GM12878 (cell line): Measurements from ENCODE around the gene IER5L. TPM values are rescaled to one million over a fixed set of nuclear protein-coding genes. Genes with fewer than 3 reads are reported as not detected.

Experiments
- ATAC-seq: fragments of 200-7000 bp; cut with Tn5 transposase; 3 replicates; pipeline ENCODE4 v1.9.1; 2020; ENCODE audit warnings: mild to moderate bottlenecking, moderate library complexity
- BruUV-seq: library from RNA; stranded (reverse); fragments of 400-500 nt; replicated peaks from 2 replicates; lab custom pipeline; 2021; lab: Mats Ljungman, UMichigan
- CTCF ChIA-PET: fragments of 300-600 bp; sonication (Branson Sonifier 250); formaldehyde crosslinking; extraction: SDS; loops from one replicate; lab custom pipeline; 2021; ENCODE audit warnings: inconsistent platforms; lab: Yijun Ruan, JAX
- POLR2A ChIA-PET: fragments of 350-600 bp; formaldehyde crosslinking; extraction: SDS; loops from one replicate; lab custom pipeline; 2021; ENCODE audit warnings: inconsistent platforms; lab: Charles Lee
- RAD21 ChIA-PET: fragments of 300-600 bp; sonication (Branson Sonifier 250); formaldehyde crosslinking; loops from one replicate; lab custom pipeline; 2023; ENCODE audit warnings: antibody characterized with exemption; ENCODE audit not compliant: unreplicated experiment; lab: Charles Lee
- SMC1A ChIA-PET: fragments of 300-600 bp; sonication (Branson Sonifier 250); formaldehyde crosslinking; loops from one replicate; lab custom pipeline; 2023; ENCODE audit not compliant: unreplicated experiment, uncharacterized antibody; lab: Charles Lee
- DNase-seq: peaks from one replicate; pipeline ENCODE4 v3.0.0-alpha.2; 2011; ENCODE audit warnings: low read depth, low spot score
- FAIRE-seq: peaks from 3 replicates; lab custom pipeline; 2011; peaks lifted over from hg19 to GRCh38; lab: Jason Lieb, UNC
- H2AFZ ChIP-seq: 2 replicates; pipeline ENCODE4 v1.6.0; 2011; ENCODE audit warnings: low read depth, low read length, control low read depth; ENCODE audit not compliant: control insufficient read depth
- H3K27ac ChIP-seq: 2 replicates; pipeline ENCODE4 v1.5.1; 2011; ENCODE audit warnings: control low read depth; ENCODE audit not compliant: control insufficient read depth, insufficient read depth
- H3K27me3 ChIP-seq, 2 experiments: replicated peaks in 1 of 2; 2 replicates each; pipeline versions ENCODE4 v1.6.0 to v1.6.1; 2011; ENCODE audit warnings: low read length in 1 of 2; ENCODE audit not compliant: control insufficient read depth in 2 of 2, insufficient read depth in 2 of 2
- H3K36me3 ChIP-seq, 2 experiments: 2 replicates each; pipeline ENCODE4 v1.5.1; 2011; ENCODE audit warnings: low read length in 1 of 2; ENCODE audit not compliant: control insufficient read depth in 2 of 2, insufficient read depth in 2 of 2
- H3K4me1 ChIP-seq: 2 replicates; pipeline ENCODE4 v1.6.1; 2011; ENCODE audit warnings: mild to moderate bottlenecking, low read length, moderate library complexity, mixed read lengths; ENCODE audit not compliant: control insufficient read depth, insufficient read depth
- H3K4me2 ChIP-seq: 2 replicates; pipeline ENCODE4 v1.6.0; 2011; ENCODE audit warnings: control low read depth; ENCODE audit not compliant: control insufficient read depth, insufficient read depth
- H3K4me3 ChIP-seq: fragments of 200-600 bp; sonication (generic); 2 replicates; pipeline ENCODE4 v1.5.1; 2016
- H3K79me2 ChIP-seq: 2 replicates; pipeline ENCODE4 v1.6.0; 2011; ENCODE audit warnings: low read length; ENCODE audit not compliant: control insufficient read depth, insufficient read depth
- H3K9ac ChIP-seq: 2 replicates; pipeline ENCODE4 v1.8.0; 2011; ENCODE audit warnings: low read length, control low read depth, mixed read lengths; ENCODE audit not compliant: control insufficient read depth, insufficient read depth
- H3K9me3 ChIP-seq: replicated peaks from 3 replicates; pipeline ENCODE4 v1.5.1; 2011; ENCODE audit warnings: mild to moderate bottlenecking, low read length; ENCODE audit not compliant: control insufficient read depth, insufficient read depth
- H4K20me1 ChIP-seq: 2 replicates; pipeline ENCODE4 v1.6.0; 2011; ENCODE audit not compliant: control insufficient read depth, insufficient read depth
- ASH2L ChIP-seq: fragments of 300-600, 200-600 bp; sonication (generic); IDR thresholded peaks from 2 replicates; pipeline ENCODE4 v1.6.1; 2017; ENCODE audit warnings: low read depth, mild to moderate bottlenecking, borderline replicate concordance
- CREB1 ChIP-seq: IDR thresholded peaks from 2 replicates; pipeline ENCODE4 v1.6.1; 2012; ENCODE audit warnings: low read depth, mild to moderate bottlenecking, inconsistent platforms
- FOXM1 ChIP-seq: IDR thresholded peaks from 2 replicates; pipeline ENCODE4 v1.6.1; 2012; ENCODE audit warnings: low read depth, mild to moderate bottlenecking, inconsistent platforms, low read length, moderate library complexity
- HCFC1 ChIP-seq: fragments of 150-350 bp; IDR thresholded peaks from 2 replicates; pipeline ENCODE4 v1.6.1; 2014; ENCODE audit warnings: low read length
- MTA2 ChIP-seq: fragments of 450-650 bp; IDR thresholded peaks from 2 replicates; pipeline ENCODE4 v1.6.1; 2016; ENCODE audit warnings: low read depth, mild to moderate bottlenecking, moderate library complexity
- PRDM15 ChIP-seq: fragments of 450-650 bp; formaldehyde crosslinking; IDR thresholded peaks from 2 replicates; pipeline ENCODE4 v1.4.0; 2020; ENCODE audit warnings: mild to moderate bottlenecking, moderate library complexity
- SPI1 ChIP-seq: IDR thresholded peaks from 2 replicates; pipeline ENCODE4 v1.6.1; 2011; ENCODE audit warnings: low read depth, mild to moderate bottlenecking, low read length, moderate library complexity, borderline replicate concordance; ENCODE audit not compliant: insufficient read depth
- ZBTB4 ChIP-seq: fragments of 450-650 bp; formaldehyde crosslinking; IDR thresholded peaks from 2 replicates; pipeline ENCODE4 v1.4.0; 2022; ENCODE audit warnings: mild to moderate bottlenecking, moderate library complexity
- ZNF687 ChIP-seq: fragments of 450-650 bp; IDR thresholded peaks from 2 replicates; pipeline ENCODE4 v1.6.1; 2017; ENCODE audit warnings: mild to moderate bottlenecking, moderate library complexity
- WGBS: methylation state at CpG from one replicate; pipeline ENCODE4 v1.1.6; 2016; ENCODE audit warnings: low lambda C conversion rate; ENCODE audit not compliant: insufficient replicate concordance, insufficient coverage; ENCODE audit errors: missing lambda C conversion rate; 5-methylcytosine and 5-hydroxymethylcytosine counted together
- in situ Hi-C: fragments of 300-500 bp; cut with MboI; formaldehyde crosslinking; loops from 9 replicates; pipeline ENCODE4 v1.14.3; 2018; ENCODE audit warnings: mixed read lengths
- intact Hi-C: fragments of 100-400 bp; cut with micrococcal nuclease; formaldehyde crosslinking; loops from one replicate; pipeline ENCODE4 v1.14.2; 2022; ENCODE audit not compliant: unreplicated experiment
- polyA plus RNA-seq, 11 experiments: library from polyadenylated mRNA; depleted of rRNA in 4 of 11; unstranded in 6 of 11; stranded (reverse) in 5 of 11; fragments of >200 nt; fragmentation: Nextera tagmentation in 4 of 11; fragmentation: Illumina TruSeq in 1 of 11; extraction: Ambion mirVana in 4 of 11; extraction: Trizol in 1 of 11; gene quantifications; 1 replicate in 1 of 11; 2 replicates in 10 of 11; pipeline versions ENCODE4 v1.2.1 to v1.2.3, GENCODE V29; 2011 to 2016; ENCODE audit warnings: inconsistent platforms in 2 of 11, missing spikeins in 2 of 11, low read depth in 1 of 11
- total RNA-seq, 4 experiments: library from RNA; depleted of rRNA in 3 of 4; stranded (reverse); fragments of >200 nt in 3 of 4; fragmentation: Illumina TruSeq in 1 of 4; extraction: Trizol in 1 of 4; gene quantifications; 2 replicates each; pipeline versions ENCODE4 v1.2.1 to v1.2.3, GENCODE V29; 2013 to 2021

Gene IER5L
- total and polyA plus RNA-seq, 10 of the 15 experiments (the other 5 are each of a cell fraction or from before 2014, with no cell fraction given), result 0.04 to 1.4 (median 0.17) TPM

GRCh38 chr9:129141066-129142041 lies 36.7 kb downstream of the IER5L start:
- in situ Hi-C loops, result no loop called here
- peak; percentile 43 for ATAC-seq
- H3K4me1 ChIP-seq, result peaks cover 43% of the 10 kb centered on the region
- TF ChIP-seq CREB1 (peak; percentile 88), SPI1 (peak; percentile 25; the same call in 1 of the 2 replicates), FOXM1 (no peak), MTA2 (peak; percentile 68), ZNF687 (peak; percentile 59), ASH2L (no peak), HCFC1 (no peak), PRDM15 (no peak), ZBTB4 (CRISPR knock-in tag) (no peak)

More at GRCh38 chr9:129141066-129142041, 36.7 kb downstream of the IER5L start:
- H3K27ac ChIP-seq, result peak overlapping the region; percentile 100
- intact Hi-C loops, result loop anchor here (2.0 kb wide), 2 partner anchors 33 to 317 kb away; no protein-coding TSS in a partner anchor
- WGBS, result 23% methylated on average over 13 of the region's 13 CpGs
- TSS peak; percentile 97 for BruUV-seq
- CTCF ChIA-PET, result interaction anchor here (0.6 to 11.0 kb wide), 26 partner anchors 8 to 597 kb away, joined by 3 to 273 read pairs (median 10); partner anchors contain the start of genes C9orf50, CRAT, DOLPP1 and IER5L
- peak; percentile 95 for FAIRE-seq
- 0 out of 2 replicates have a peak overlapping the region, but pooled peaks have one; percentile 15 for H2AFZ ChIP-seq
- H3K27me3 ChIP-seq, result no peaks in the 10 kb centered on the region
- H3K36me3 ChIP-seq, result peaks cover 0 to 26% of the 10 kb centered on the region in 2 experiments; a peak in 3 of 4 replicates
- no peaks in the 10 kb centered on the region for H4K20me1 ChIP-seq
- H3K9ac ChIP-seq, result peak overlapping the region; percentile 95
- H3K4me2 ChIP-seq, result peak overlapping the region; percentile 100
- peaks cover 7% of the 10 kb centered on the region for H3K79me2 ChIP-seq
- RAD21 ChIA-PET, result interaction anchor here (0.6 to 7.8 kb wide), 18 partner anchors 8 to 484 kb away, joined by 3 to 197 read pairs (median 6); partner anchors contain the start of genes IER5L, NTMT1 and SH3GLB2
- H3K9me3 ChIP-seq, result no peaks in the 10 kb centered on the region
- peak; percentile 71 for DNase-seq
- POLR2A ChIA-PET, result interaction anchor here (1.0 to 2.7 kb wide), 18 partner anchors 8 to 485 kb away, joined by 3 to 21 read pairs (median 5); partner anchors contain the start of genes CRAT, IER5L, NTMT1 and PTPA
- peak overlapping the region; percentile 62; the same call in 1 of the 2 replicates for H3K4me3 ChIP-seq
- SMC1A ChIA-PET, result interaction anchor here (0.7 to 8.1 kb wide), 14 partner anchors 8 to 483 kb away, joined by 4 to 116 read pairs (median 9); partner anchors contain the start of genes C9orf50, IER5L and NTMT1
